Caco-2 (cell line): ENCODE data around the gene CEACAM16. TPM values are rescaled to one million over a fixed set of nuclear protein-coding genes. Genes with fewer than 3 reads are reported as not detected.
"Not testable (repeated sequence)": the region's sequence is repeated elsewhere in the genome, so short reads cannot be mapped to it uniquely, and the experiment has no call there.

ENCODE experiments used
- BruUV-seq: library from RNA; stranded (reverse); fragments of 400-500 nt; replicated peaks from 2 replicates; lab custom pipeline; 2021; lab: Mats Ljungman, UMichigan
- CTCF ChIA-PET: fragments of 300-600 bp; sonication (Branson Sonifier 250); formaldehyde crosslinking; loops from one replicate; lab custom pipeline; 2022; ENCODE audit warnings: antibody characterized with exemption; lab: Charles Lee
- POLR2A ChIA-PET: fragments of 300-600 bp; sonication (Branson Sonifier 250); formaldehyde crosslinking; loops from one replicate; lab custom pipeline; 2022; ENCODE audit warnings: antibody characterized with exemption; lab: Charles Lee
- DNase-seq, 2 experiments: peaks; one replicate each; pipeline versions ENCODE4 v3.0.0 to v3.0.0-alpha.2; 2020 to 2022
- H3K27me3 ChIP-seq: replicated peaks from 2 replicates; pipeline ENCODE4 v1.6.0; 2011; ENCODE audit warnings: low read length; ENCODE audit not compliant: control insufficient read depth, insufficient read depth
- H3K36me3 ChIP-seq: 2 replicates; pipeline ENCODE4 v1.5.1; 2011; ENCODE audit warnings: low read length; ENCODE audit not compliant: control insufficient read depth, insufficient read depth
- H3K4me1 ChIP-seq: fragments of 250-450 bp; sonication (Bioruptor Pico); 2 replicates; pipeline ENCODE4 v1.5.1; 2020; ENCODE audit warnings: mild to moderate bottlenecking
- H3K4me3 ChIP-seq: 2 replicates; pipeline ENCODE4 v1.5.1; 2011; ENCODE audit warnings: low read depth, mild to moderate bottlenecking, control low read depth, low read length
- H3K9me3 ChIP-seq: fragments of 250-450 bp; sonication (Bioruptor Pico); 2 replicates; pipeline ENCODE4 v1.5.1; 2020; ENCODE audit warnings: mild to moderate bottlenecking, moderate library complexity
- H3K27ac Mint-ChIP-seq: one replicate; pipeline ENCODE4 v1.8.0; 2022; ENCODE audit warnings: mixed read lengths; ENCODE audit not compliant: unreplicated experiment
- H3K27me3 Mint-ChIP-seq: one replicate; pipeline ENCODE4 v1.8.0; 2022; ENCODE audit warnings: mixed read lengths; ENCODE audit not compliant: insufficient read depth, unreplicated experiment
- H3K36me3 Mint-ChIP-seq: one replicate; pipeline ENCODE4 v1.8.0; 2022; ENCODE audit warnings: mild to moderate bottlenecking, mixed read lengths; ENCODE audit not compliant: insufficient read depth, unreplicated experiment
- H3K4me1 Mint-ChIP-seq: one replicate; pipeline ENCODE4 v1.8.0; 2022; ENCODE audit warnings: low read depth, mixed read lengths; ENCODE audit not compliant: unreplicated experiment
- H3K4me3 Mint-ChIP-seq: one replicate; pipeline ENCODE4 v1.8.0; 2022; ENCODE audit warnings: mild to moderate bottlenecking, moderate library complexity, mixed read lengths; ENCODE audit not compliant: unreplicated experiment
- H3K9me3 Mint-ChIP-seq: one replicate; pipeline ENCODE4 v1.8.0; 2022; ENCODE audit warnings: mixed read lengths; ENCODE audit not compliant: unreplicated experiment
- CTCF ChIP-seq, 2 experiments: fragments of 200-600 bp in 1 of 2; IDR thresholded peaks; 1 replicate in 1 of 2; 2 replicates in 1 of 2; pipeline versions ENCODE4 v1.5.1 to v1.8.0; 2011 to 2022; ENCODE audit warnings: antibody characterized with exemption in 1 of 2, control low read depth in 1 of 2, inconsistent platforms in 1 of 2, low read depth in 1 of 2, low read length in 1 of 2, mild to moderate bottlenecking in 1 of 2, moderate library complexity in 1 of 2; ENCODE audit not compliant: insufficient read depth in 1 of 2, severe bottlenecking in 1 of 2, unreplicated experiment in 1 of 2
- intact Hi-C: fragments of 100-400 bp; cut with micrococcal nuclease; formaldehyde crosslinking; loops from one replicate; pipeline ENCODE4 v1.10.0; 2022; ENCODE audit not compliant: unreplicated experiment
- total RNA-seq: library from RNA; stranded (reverse); gene quantifications from 2 replicates; pipeline ENCODE4 v1.2.3, GENCODE V29; 2022

The CEACAM16 gene
- total RNA-seq, 1 experiment from 2014 or later, result not detected

- Mint-ChIP-seq H3K4me1 (peaks cover 46% of the 10 kb centered on the region), H3K9me3 (peaks cover under 1% of the 10 kb centered on the region), H3K4me3 (no peak overlapping the region), H3K27ac (no peak overlapping the region), H3K36me3 (peaks cover 5% of the 10 kb centered on the region), H3K27me3 (no peaks in the 10 kb centered on the region)
- Histone ChIP-seq H3K36me3 (no peaks in the 10 kb centered on the region; the same call in 1 of the 2 replicates), H3K4me3 (no peak overlapping the region), H3K9me3 (0 out of 2 replicates have a peak, but pooled peaks cover under 1% of the 10 kb centered on the region), H3K27me3 (no peaks in the 10 kb centered on the region), H3K4me1 (peaks cover 53% of the 10 kb centered on the region)
- POLR2A ChIA-PET, result interaction anchor here (0.6 kb wide), 1 partner anchor 115 kb away, joined by 7 read pairs; no protein-coding TSS in a partner anchor
- no peak for DNase-seq
- BruUV-seq, result no TSS peak
- intact Hi-C loops, result no loop called here
- CTCF ChIA-PET, result interaction anchor here (0.8 to 5.5 kb wide), 3 partner anchors 18 to 150 kb away, joined by 5 to 206 read pairs (median 5); no protein-coding TSS in a partner anchor
- no peak for TF ChIP-seq CTCF (IDR thresholded peaks at IDR 0.05; ENCODE audit: insufficient read depth in 1 of 2, low read depth in 1 of 2, low read length in 1 of 2, severe bottlenecking in 1 of 2, unreplicated experiment in 1 of 2)
These were observed 22.0 kb downstream of the CEACAM16 start for GRCh38 chr19:44720945-44721344.

- H3K27me3 Mint-ChIP-seq, H3K9me3 ChIP-seq, H3K27ac Mint-ChIP-seq, H3K4me3 ChIP-seq, H3K36me3 ChIP-seq, H3K27me3 ChIP-seq, BruUV-seq, H3K9me3 Mint-ChIP-seq, H3K36me3 Mint-ChIP-seq, intact Hi-C loops, DNase-seq, H3K4me3 Mint-ChIP-seq: not testable (repeated sequence)
- ChIA-PET POLR2A (interaction anchor here (0.6 kb wide), 1 partner anchor 115 kb away, joined by 7 read pairs; no protein-coding TSS in a partner anchor), CTCF (interaction anchor here (0.8 to 5.5 kb wide), 3 partner anchors 18 to 151 kb away, joined by 5 to 206 read pairs (median 5); no protein-coding TSS in a partner anchor)
- peaks cover 58% of the 10 kb centered on the region for H3K4me1 ChIP-seq
- peaks cover 50% of the 10 kb centered on the region for H3K4me1 Mint-ChIP-seq
These were observed 22.4 kb downstream of the CEACAM16 start for GRCh38 chr19:44721369-44721768.

GRCh38 chr19:44722131-44723121 is 23.5 kb downstream of the CEACAM16 start:
- peaks cover 53% of the 10 kb centered on the region for H3K4me1 Mint-ChIP-seq
- H3K4me3 Mint-ChIP-seq, result no peak overlapping the region
- intact Hi-C loops, result no loop called here
- Histone ChIP-seq H3K36me3 (no peaks in the 10 kb centered on the region; the same call in 1 of the 2 replicates), H3K9me3 (no peaks in the 10 kb centered on the region), H3K4me3 (no peak overlapping the region), H3K4me1 (peaks cover 59% of the 10 kb centered on the region), H3K27me3 (no peaks in the 10 kb centered on the region)
- no peaks in the 10 kb centered on the region for H3K9me3 Mint-ChIP-seq
- ChIA-PET CTCF (interaction anchor here (0.5 to 5.5 kb wide), 7 partner anchors 17 to 140 kb away, joined by 3 to 206 read pairs (median 4); partner anchors contain the start of gene NECTIN2), POLR2A (interaction anchor here (0.7 kb wide), 1 partner anchor 85 kb away, joined by 9 read pairs; no protein-coding TSS in a partner anchor)
- TF ChIP-seq CTCF (IDR thresholded peaks at IDR 0.05; ENCODE audit: insufficient read depth in 1 of 2, low read depth in 1 of 2, low read length in 1 of 2, severe bottlenecking in 1 of 2, unreplicated experiment in 1 of 2), result no peak
- no TSS peak for BruUV-seq
- no peaks in the 10 kb centered on the region for H3K27me3 Mint-ChIP-seq
- no peak overlapping the region for H3K27ac Mint-ChIP-seq
- DNase-seq, result no peak
- H3K36me3 Mint-ChIP-seq, result peaks cover 5% of the 10 kb centered on the region
